8988T (cell line): ENCODE data around the gene HNRNPF.
"Not testable (repeated sequence)": the region's sequence is repeated elsewhere in the genome, so short reads cannot be mapped to it uniquely, and the experiment has no call there.

Experiments used
- DNase-seq: peaks from one replicate; pipeline ENCODE4 v3.0.0; 2011

The HNRNPF gene

DNA sequence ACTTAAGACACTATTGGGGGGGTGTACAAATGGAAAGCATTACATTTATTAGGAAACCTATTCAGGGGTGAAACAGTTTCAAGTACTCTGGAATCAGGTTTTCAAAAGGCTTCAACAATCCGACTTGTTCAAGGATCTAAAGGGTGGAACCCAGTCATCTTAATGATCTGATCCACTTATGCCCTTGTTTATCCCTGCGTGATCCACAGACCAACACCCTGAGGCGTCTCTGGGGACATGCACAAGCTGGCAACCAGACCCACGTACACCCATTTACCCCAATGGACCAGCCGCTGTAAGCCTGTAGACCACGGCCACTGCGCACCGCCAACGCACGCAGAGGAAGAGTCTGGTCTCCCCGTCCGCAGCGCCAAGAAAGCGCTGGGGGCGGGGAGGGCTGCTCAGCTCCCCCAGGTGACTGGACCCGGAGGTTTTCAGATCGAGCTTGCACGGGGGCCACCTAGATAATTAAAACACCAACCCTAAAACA is 13.4 kb downstream of the HNRNPF start:
- DNase-seq, result no peak

DNA sequence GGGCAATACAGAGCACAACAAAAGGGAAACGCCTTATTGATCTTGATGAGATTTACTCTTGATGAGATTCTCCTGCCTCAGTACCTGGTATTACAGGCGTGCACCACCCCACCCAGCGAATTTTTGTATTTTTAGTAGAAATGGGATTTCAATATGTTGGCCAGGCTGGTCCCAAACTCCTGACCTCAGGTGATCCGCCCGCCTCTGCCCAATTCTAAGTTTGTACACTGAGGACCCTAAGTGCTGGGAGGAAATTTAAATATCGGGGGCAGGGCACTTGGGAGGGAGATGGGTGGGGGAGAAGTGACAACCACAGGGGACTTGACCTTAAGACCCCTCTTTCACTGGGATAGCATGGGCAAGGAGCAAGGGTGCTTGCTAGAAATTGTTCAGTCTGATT is 14.1 kb downstream of the HNRNPF start:
- DNase-seq, result no peak

DNA sequence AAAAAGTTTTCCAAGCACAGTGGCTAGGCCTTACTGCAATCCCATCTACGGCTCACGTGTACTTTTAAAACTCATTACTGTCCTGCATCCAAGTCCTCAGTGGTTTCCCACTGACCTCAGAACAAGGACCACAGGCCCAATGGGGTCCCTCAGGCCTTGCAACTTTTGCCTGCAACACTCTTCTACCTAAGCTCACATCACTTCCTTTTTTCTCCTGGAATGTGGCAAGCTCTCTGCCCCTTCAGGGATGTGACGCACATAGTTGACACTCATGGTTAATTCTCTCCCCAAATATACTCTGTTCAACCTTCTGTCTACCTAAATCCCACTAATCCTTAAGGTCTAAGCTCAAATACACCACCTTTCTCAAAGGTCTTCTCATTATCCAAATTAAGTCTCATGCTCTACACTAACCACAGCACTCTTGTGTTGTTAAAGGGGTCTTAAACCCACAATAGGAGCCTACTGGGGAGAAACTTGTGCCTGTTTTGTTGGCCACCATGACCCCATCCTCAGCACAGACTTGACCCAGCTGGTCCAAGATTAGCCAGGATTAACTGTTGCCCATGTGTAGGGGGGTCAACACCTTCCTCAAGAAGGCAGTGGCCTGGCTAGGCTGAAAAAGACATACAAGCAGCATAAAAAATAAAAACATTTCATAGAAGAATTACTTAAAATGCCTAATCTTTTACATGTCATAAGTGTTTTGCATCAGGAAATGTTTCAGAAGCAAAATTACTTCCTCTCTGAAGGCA is 15.2 kb downstream of the HNRNPF start:
- DNase-seq, result no peak

DNA sequence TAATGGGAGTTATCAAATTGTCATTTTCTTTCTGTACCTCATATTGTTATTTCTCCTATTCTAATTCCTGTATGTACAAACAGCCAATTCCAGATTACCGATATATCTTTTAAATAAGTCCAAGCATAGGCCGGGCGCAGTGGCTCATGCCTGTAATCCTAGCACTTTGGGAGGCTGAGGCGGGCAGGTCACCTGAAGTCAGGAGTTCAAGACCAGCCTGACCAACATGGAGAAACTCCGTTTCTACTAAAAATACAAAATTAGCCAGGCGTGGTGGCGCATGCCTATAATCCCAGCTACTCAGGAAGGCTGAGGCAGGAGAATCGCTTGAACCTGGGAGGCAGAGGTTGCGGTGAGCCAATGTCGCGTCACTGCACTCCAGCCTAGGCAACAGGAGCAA is 15.8 kb downstream of the HNRNPF start:
- DNase-seq, result not testable (repeated sequence)

DNA sequence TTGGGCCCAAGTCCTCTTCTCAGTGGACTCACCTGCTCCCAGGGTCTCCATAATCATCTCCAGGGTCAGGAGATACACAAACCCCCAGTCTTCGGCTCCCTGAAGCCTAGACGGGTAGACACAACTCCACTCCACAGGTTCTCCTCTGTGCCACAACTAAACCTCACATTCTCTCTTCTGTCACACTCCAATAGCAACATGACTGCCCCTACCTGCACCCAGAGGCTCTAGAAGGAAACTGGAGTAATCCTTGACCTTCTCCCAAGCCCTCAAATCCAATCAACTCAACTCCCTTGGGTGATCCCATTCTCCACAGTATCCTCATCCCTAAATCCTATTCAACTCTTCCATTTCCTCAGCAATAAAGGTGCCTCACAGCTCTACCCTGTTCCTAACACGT is 16.2 kb downstream of the HNRNPF start:
- no peak for DNase-seq

DNA sequence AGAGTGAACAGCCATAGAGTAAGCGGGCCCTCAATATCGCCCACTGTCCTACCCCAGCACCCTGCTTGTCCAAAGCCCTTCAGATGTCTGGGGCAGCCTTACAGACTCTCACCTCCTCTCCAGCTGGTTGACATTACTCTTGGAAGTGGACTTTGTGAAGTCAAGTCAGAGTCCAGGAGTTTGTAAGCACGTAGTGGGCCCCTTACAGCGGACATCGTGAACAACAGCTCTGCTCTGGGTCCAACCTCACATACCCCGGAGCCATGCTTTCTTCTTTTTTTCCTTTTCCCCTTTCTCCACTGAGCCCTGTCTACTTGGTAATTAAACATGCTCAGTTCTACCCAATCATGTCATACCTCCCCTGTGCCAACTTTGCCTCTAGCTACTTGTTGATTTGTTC is 17.5 kb downstream of the HNRNPF start:
- DNase-seq, result no peak

DNA sequence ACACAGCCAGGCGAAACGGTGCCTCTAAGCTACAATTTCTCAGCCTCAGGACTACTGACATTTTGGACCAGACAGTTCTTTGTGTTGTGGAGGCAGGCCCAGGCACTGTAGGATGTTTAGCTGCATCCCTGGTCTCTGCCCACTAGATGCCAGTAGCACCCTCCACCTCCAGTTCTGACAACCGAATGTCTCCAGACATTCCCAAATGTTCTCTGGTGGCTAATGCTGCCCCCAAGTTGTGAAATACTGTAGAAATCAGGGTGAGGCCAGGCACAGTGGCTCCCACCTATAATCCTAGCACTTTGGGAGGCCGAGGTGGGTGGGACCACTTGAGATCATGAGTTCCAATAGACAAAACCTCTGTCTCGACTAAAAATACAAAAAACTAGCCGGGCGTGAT is 18.2 kb downstream of the HNRNPF start:
- DNase-seq, result no peak

DNA sequence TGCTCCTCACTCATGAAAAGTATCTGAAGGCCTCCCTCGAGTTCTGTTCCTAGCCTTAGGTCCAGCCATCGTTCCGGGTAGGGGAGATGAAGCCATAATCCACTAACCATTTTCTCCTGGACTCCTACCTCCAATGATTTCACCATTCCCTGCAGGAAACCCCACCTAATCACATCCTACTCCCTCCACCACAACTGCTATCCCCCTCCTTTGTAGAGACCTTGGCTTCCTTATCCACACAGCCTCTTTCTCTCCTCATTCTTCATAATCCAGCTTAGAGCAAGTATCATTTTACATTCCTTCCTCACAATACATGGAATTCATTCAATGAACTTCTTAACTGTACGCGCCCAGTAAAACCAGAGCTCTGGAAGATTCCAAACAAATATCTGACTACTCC is 18.7 kb downstream of the HNRNPF start:
- DNase-seq, result no peak

DNA sequence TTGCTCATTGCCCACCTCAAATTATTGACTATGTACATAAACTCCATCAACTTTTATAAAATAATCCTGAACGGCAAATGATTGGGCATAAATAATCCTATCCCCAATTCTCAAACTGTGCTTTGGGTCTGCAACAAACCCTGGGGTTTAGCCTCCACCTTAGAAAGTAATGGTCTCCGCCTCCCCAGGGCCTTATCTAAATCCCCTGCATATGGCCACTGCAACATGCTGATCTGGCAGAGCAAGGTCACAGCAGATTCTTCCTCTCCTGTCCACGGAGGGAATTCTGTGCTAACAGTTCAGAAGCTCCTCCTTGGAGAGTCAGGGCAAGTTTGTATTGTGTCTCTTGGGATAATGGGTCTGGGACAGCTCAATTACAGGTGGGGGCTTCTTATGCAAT is 19.1 kb downstream of the HNRNPF start:
- no peak for DNase-seq

DNA sequence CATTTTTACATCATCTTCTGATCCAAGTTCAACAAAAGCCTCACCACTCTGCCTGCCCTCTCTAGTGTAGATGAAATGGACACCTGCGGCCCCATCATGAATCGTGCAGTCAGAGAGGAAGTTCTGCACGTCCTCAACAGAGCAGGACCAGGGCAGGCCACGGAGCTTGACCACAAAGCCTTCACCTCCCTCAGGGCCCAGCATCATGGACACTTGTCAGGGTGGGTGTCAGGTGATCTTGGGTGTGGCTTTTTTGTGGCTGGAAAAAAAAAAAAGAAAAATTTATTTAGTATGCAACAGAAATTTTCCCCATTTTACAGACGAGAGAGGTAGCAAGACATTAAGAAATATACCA is 21.3 kb downstream of the HNRNPF start:
- no peak for DNase-seq

DNA sequence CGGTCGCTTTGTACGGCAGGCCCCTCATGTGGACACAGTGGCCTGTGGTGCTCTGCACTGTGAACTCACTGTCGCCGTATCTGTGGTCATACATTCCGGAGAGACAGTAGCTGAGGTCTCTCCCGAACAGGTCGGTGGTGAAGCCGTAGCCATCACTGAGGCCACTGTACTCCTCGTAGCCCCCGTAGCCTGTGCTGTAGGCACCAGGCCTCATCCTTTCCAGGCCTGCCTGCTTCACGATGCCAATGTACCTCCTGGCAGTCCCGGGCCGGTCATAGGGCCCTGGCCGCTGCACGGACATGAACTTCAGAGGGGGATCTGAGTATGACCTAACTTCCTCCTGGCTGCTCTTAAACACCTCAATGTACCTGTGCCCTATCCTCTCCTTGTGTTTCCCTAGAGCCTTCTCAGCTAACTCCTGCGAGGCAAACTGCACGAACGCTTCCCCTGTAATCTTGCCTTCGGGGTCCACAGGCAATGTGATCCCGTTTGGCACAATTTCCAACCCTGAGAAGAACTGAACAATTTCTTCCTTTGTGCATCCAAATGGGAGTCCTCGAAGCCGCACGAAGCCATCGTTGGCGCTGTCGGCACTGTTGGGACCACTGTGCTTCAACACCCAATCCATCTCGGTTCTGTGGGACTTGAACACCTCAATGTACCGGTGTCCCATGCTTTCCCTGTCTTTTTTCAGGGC is 21.9 kb downstream of the HNRNPF start:
- DNase-seq, result no peak

DNA sequence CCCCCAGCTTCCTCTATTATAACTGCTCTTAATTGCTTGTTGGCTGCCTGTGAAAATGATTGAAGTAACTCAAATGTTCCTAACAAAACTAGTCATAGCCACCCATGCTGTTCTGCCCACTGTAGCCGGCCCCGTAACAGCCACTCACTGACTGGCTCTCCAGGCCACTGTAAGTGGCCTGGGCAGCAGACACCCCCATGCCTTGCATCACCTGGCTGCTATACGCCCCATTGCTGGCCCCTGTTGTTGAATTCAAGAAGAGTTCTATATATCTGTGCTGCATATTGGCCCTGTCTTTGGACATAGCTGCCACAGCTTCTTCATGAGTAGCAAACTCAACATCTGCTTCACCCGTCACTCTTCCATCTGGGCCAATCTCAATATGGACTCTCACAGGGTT is 22.4 kb downstream of the HNRNPF start:
- DNase-seq, result no peak

DNA sequence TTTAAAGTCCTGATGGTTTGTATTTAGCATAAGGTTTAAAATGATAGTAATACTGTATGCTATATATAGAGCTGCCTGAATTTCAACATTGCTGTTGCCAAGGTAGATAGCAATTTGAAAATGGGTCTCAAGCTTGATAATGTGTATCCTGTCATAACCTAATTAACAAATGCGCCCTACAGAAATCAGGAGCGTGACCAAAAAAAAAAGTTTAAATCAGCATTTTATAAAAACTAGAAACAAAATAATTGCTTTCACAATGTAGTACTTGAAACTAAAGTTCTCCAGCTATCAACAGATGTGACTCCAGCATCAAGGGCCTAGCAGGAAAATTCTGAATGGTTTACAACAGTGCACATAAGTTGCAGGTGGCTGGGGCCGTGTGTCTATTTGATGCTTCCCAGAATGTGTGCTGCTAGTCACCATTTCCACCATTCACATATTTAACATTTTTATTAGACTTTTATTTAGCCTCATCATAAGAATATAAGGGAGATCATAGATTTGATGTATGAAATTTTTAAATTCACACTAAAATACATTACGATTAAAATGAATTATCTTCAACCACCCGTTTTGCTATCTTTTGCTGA is 23.5 kb downstream of the HNRNPF start:
- no peak for DNase-seq

DNA sequence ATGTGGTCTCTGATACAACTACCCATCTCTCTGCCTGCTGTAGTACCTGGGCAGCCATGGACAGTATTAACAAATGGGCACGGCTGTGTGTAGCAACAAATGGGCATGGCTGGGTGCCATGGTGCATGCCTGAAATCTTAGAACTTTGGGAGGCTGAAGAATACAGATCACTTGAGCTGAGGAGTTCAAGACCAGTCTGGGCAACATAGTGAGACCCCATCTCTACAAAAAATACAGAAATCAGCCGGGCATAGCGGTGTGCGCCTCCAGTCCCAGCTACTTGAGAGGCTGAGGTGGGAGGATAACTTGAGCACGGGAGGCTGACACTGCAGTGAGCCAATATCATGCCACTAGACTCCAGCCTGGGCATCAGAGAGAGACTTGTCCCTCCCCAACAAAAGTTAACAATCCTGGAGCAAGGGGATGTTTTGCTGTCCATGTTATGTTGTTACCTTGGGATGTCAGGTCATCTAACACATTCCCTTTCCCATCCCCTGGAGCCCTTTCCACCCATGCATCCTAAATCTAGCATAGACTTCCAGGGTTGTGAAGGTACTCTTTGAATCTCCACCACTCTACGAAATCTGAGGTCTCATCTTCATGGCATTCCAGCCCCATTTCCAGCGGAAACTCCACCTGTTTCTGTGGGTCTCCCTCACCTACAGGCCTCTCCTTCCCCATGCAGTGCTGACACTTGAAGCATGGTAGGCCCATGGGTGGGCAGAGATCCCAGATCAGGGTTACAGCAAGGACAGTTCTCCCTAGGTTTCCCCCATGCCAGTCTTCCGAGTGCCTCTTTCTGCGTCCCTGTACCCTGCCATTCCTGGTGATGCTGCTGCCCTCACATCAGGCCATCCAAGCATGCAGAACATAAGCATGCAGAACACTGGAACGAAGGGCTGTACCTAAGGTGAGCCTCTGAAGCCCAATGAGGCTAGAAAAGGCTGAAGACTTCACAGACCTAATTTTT is 24.4 kb downstream of the HNRNPF start:
- DNase-seq, result no peak

DNA sequence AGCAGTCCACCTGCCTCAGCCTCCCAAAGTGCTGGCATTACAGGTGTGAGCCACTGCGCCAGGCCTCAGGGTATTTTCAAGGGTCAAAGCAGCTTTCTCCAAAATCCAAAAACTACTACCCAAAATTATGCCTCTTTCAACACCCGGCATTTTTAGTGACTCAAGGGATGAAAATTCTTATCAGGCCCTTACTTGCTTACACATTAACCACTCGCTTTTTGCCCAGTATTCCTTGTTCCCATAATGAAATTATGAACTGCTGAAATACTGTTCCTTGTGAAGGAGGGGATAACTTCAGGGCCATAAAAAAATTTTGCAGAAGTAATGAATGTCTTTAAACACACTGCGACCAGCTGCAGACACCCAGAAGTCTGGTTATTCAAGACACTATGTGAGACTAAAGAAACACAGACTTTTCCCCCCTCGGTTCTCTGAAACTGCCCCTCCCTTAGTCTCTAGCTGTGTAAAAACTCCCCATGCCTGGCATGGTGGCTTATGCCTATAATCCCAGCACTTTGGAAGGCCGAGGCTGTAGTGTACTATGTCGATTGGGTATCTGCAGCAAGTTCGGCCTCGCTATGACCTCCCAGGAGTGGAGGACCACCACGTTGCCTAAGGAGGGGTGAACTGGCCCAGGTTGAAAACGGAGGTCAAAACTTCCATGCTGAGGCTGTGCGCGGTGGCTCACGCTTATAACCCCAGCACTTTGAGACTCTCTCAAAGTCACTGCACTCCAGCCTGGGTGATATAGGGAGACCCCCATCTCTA is 25.6 kb downstream of the HNRNPF start:
- no peak for DNase-seq

DNA sequence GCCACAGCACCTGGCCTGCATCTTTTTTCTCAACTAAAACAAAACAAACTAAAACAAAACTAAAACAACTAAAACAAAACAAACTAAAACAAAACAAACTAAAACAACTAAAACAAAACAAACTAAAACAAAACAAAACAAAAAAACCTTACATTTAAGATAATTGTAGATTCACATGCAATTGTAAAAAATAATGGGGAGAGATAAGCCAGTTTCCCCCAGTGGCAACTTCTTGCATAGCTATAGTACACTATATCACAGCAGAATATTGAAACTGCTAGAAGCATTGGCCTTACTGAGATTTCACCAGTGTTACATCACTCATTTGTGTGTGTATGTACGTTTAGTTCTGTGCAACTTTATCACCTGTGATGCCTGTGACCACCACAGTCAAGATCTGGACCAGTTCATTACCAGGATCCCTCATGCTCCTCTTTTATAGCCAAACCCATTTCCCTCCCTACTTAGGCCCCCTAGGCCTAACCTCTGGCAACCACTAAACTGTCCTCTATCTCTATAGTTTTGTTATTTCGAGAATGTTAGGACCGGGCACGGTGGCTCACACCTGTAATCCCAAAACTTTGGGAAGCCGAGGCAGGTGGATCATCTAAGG is 28.3 kb downstream of the HNRNPF start:
- DNase-seq, result no peak

DNA sequence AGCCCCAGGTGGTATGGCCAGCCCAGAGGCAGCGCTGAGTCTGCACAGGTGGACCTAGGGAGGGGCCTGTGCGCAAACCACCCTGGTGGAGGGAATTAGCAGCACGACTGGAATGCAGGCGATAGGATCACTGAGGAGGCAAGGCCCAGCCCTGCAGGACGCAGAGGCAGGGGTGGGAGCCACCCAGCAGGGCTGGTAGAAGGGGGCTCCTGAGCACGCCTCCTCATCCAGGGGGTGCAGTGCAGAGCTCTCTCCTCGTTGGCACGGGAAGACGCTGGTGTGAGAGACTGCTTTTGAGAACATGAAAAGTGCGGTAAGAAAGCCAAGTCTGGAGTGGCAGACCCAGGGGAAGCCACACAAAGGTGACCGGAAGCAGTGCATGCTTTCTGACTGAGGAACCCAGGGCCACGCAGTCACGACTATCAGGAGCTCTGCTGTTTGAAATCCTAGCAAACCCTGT is 31.5 kb downstream of the HNRNPF start:
- no peak for DNase-seq

DNA sequence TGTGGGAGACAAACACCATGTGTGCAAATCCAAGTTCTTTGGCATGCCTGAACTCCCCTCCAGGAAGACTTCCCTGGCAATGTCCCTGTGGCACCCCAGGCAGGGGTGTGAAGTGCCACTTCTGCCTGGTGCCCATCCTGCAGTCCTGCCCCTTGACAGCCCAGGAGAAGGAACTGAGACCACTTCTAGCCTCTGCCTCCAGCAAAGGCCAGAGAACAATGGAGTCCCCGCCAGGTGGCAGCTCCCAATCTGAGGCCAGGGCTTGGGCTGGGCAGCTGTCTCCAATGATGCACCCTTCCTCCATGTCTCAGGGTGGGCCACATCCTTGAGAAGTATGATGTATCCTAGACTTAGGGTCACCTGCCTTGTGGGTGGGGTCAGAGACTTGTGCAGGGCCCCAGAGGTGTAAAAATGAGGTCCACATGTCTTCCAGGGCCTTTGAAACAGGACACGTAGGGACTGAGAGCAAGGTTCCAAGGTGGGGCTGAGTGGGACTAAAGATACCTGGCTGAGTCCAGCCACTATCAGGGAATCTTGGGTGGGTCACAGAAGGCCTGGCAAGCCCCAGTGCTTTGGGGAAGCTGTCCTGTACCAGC is 32.1 kb downstream of the HNRNPF start:
- DNase-seq, result no peak

DNA sequence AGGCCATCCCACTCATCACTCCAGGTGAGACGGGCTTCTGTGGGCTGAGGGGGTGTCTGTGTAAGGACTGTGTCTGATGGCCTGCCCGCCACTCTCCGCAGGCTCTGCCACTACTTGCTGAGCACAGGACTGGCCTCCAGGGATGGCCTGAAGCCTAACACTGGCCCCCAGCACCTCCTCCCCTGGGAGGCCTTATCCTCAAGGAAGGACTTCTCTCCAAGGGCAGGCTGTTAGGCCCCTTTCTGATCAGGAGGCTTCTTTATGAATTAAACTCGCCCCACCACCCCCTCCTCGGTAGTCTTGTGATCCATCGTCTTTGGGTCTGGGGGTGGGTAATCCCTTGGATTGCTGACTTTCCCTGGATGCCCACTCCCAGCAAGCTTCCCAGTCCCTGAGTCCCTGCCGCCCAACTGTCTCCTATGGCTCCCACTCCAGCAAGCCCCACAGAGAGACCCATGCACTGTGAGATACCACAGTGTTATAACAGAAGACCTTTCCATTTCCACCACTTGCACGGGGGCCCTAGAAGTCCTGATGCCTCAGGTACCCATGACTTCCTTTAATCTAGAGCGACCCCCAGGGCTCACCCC is 32.8 kb downstream of the HNRNPF start:
- DNase-seq, result no peak

DNA sequence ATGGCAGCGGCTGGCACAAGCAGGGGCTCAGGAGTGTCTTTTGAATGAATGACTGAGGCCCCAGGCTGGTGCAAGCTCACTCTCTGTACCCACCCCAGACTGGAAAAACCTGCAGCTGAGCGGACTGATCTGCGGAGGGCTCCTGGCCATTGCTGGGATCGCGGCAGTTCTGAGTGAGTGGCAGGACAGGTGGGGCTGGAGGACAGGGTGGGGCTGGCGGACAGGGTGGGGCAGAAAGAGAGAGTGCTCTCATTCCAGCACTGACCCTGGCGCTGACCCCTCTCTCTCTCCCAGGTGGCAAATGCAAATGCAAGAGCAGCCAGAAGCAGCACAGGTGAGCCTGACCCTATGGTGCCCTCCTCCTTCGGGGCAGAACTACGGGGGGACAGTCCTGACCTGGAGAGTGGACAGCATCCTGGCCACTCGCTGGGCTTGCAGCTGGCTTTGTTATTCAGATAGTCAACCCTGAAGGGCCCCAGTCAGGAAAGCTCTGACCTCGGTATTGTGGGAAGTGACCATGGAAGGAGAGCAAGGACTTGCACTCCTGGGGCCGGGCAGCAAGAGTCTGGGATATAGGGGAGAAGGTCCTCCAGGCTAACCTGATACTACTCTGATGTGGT is 33.5 kb downstream of the HNRNPF start:
- no peak for DNase-seq
